AG09319 (cell line): ENCODE results near the gene THAP8.

ENCODE experiments used
- DNase-seq: peaks from one replicate; pipeline ENCODE4 v3.0.0-alpha.2; 2010; ENCODE audit warnings: low read depth; ENCODE audit errors: extremely low read depth
- CTCF ChIP-seq: IDR thresholded peaks from 2 replicates; pipeline ENCODE4 v1.5.1; 2011; ENCODE audit warnings: low read depth, mild to moderate bottlenecking, inconsistent platforms, low read length, moderate library complexity

Gene THAP8

GRCh38 chr19:36001605-36002004, 52.5 kb downstream of the THAP8 start:
- TF ChIP-seq CTCF: no peak
- DNase-seq: no peak

- no peak for TF ChIP-seq CTCF
Measured at GRCh38 chr19:35996777-35997176, 57.3 kb downstream of the THAP8 start.

DNA sequence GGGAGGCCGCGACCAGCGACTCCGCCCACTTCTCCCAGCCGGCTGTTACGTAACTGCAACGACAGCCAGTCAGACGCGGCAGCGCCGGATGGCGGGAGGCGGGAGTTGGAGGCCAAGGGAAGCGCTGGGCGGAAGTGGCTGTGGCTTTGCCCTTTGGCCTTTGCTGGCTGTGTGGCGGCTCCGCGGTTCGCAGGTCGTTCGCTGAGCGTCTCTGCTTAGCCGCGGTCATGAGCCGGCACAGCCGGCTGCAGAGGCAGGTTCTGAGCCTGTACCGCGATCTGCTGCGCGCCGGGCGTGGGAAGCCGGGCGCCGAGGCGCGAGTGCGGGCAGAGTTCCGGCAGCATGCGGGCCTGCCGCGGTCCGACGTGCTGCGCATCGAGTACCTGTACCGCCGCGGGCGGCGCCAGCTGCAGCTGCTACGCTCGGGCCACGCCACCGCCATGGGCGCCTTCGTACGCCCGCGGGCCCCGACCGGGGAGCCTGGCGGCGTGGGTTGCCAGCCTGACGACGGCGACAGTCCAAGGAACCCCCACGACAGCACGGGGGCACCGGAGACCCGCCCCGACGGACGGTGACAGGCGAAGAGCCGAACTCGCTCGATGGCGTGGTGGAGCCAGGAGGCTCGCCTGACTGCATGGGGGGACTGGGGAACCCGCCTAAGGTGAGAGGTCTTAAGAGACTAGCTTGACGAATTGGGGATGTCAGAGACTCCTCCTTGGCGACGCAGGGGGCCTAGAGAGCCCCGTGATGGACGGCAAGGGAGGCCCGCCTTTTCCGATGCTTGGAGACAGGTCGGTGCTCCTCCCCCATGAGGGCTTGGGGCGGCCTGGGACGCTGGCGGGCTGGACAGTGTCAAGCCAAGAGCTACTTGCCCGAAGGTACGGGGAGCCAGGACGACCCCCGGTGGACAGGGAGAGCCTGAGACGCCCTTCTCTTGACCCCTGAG, 58.8 kb downstream of the THAP8 start, which contains the start of gene SDHAF1:
Gene SDHAF1, plus strand, starts transcription at position 141 of the 946 bp plus-strand sequence. Its CDS starts 87 bp downstream, at position 228.
- no peak for TF ChIP-seq CTCF

More at GRCh38 chr19:35996777-35997176, 57.3 kb downstream of the THAP8 start:
- no peak for DNase-seq

GRCh38 chr19:35993923-35994598, 60.0 kb downstream of the THAP8 start:
- no peak; the same call in 1 of the 2 replicates for TF ChIP-seq CTCF
- DNase-seq: no peak

More for the DNA sequence above, 58.8 kb downstream of the THAP8 start, which contains the start of gene SDHAF1:
- DNase-seq: peak; percentile 74

GRCh38 chr19:35992907-35993765, 60.9 kb downstream of the THAP8 start:
- no peak for TF ChIP-seq CTCF
- no peak for DNase-seq

GRCh38 chr19:35991731-35992450, 62.2 kb downstream of the THAP8 start:
- TF ChIP-seq CTCF: no peak
- no peak for DNase-seq
